AG09309 (cell line): ENCODE results near the gene COL11A1.

Experiments
- DNase-seq: peaks from one replicate; pipeline ENCODE4 v3.0.0-alpha.2; 2010; ENCODE audit warnings: low read depth
- H3K4me3 ChIP-seq: 2 replicates; pipeline ENCODE4 v1.5.1; 2011; ENCODE audit warnings: mild to moderate bottlenecking, low read depth, low read length, moderate library complexity; ENCODE audit not compliant: control insufficient read depth
- CTCF ChIP-seq: IDR thresholded peaks from 2 replicates; pipeline ENCODE4 v1.5.1; 2011; ENCODE audit warnings: mild to moderate bottlenecking, low read depth, low read length, inconsistent platforms; ENCODE audit not compliant: insufficient read depth, control insufficient read depth; ENCODE audit errors: missing control alignments

The COL11A1 gene

GRCh38 chr1:102970496-102971078 is 137.7 kb downstream of the COL11A1 start:
- TF ChIP-seq CTCF: peak; percentile 59
- no peak overlapping the region for H3K4me3 ChIP-seq
- peak; percentile 39 for DNase-seq

- H3K4me3 ChIP-seq: no peak overlapping the region
- no peak for DNase-seq
- no peak for TF ChIP-seq CTCF
These were observed 140.5 kb downstream of the COL11A1 start for GRCh38 chr1:102967786-102968185.

- no peak overlapping the region for H3K4me3 ChIP-seq
- DNase-seq: no peak
- no peak for TF ChIP-seq CTCF
These were observed 146.8 kb downstream of the COL11A1 start for GRCh38 chr1:102961549-102961948.

GRCh38 chr1:102954576-102954975 is 153.7 kb downstream of the COL11A1 start:
- no peak for DNase-seq
- no peak overlapping the region for H3K4me3 ChIP-seq
- no peak for TF ChIP-seq CTCF

GRCh38 chr1:102952400-102952799 is 155.9 kb downstream of the COL11A1 start:
- no peak overlapping the region for H3K4me3 ChIP-seq
- TF ChIP-seq CTCF: no peak
- no peak for DNase-seq

- H3K4me3 ChIP-seq: no peak overlapping the region
- no peak for TF ChIP-seq CTCF
- DNase-seq: no peak
These were observed 166.0 kb downstream of the COL11A1 start for GRCh38 chr1:102942324-102942723.
